Astrocyte (in vitro differentiated cells and primary cell): Measurements from ENCODE around the gene RNF138. TPM values are rescaled to one million over a fixed set of nuclear protein-coding genes. Genes with fewer than 3 reads are reported as not detected.

Experiments
- DNase-seq: peaks from one replicate; pipeline ENCODE4 v3.0.0-alpha.2; 2010; ENCODE audit warnings: low read depth
- FAIRE-seq: peaks from 2 replicates; lab custom pipeline; 2011; peaks lifted over from hg19 to GRCh38; lab: Jason Lieb, UNC
- H2AFZ ChIP-seq: 2 replicates; pipeline ENCODE4 v1.6.0; 2012; ENCODE audit warnings: low read depth, low read length, inconsistent platforms
- H3K27ac ChIP-seq: 2 replicates; pipeline ENCODE4 v1.5.1; 2011; ENCODE audit warnings: low read depth, low read length, inconsistent platforms
- H3K27me3 ChIP-seq: 2 replicates; pipeline ENCODE4 v1.6.0; 2011; ENCODE audit warnings: low read length, inconsistent platforms; ENCODE audit not compliant: insufficient read depth
- H3K36me3 ChIP-seq: 2 replicates; pipeline ENCODE4 v1.5.1; 2011; ENCODE audit warnings: low read length, inconsistent platforms; ENCODE audit not compliant: insufficient read depth
- H3K4me1 ChIP-seq: 2 replicates; pipeline ENCODE4 v1.5.1; 2011; ENCODE audit warnings: low read length, inconsistent platforms; ENCODE audit not compliant: insufficient read depth
- H3K4me2 ChIP-seq: 2 replicates; pipeline ENCODE4 v1.6.0; 2012; ENCODE audit warnings: low read length, inconsistent platforms
- H3K4me3 ChIP-seq: 2 replicates; pipeline ENCODE4 v1.5.1; 2011; ENCODE audit warnings: low read depth, mild to moderate bottlenecking, low read length, inconsistent platforms; ENCODE audit not compliant: insufficient read depth
- H3K79me2 ChIP-seq: 2 replicates; pipeline ENCODE4 v1.6.0; 2012; ENCODE audit warnings: mild to moderate bottlenecking, low read length, inconsistent platforms; ENCODE audit not compliant: insufficient read depth
- H3K9ac ChIP-seq: 2 replicates; pipeline ENCODE4 v1.6.0; 2012; ENCODE audit warnings: mild to moderate bottlenecking, low read length, inconsistent platforms
- H3K9me3 ChIP-seq: 2 replicates; pipeline ENCODE4 v1.5.1; 2012; ENCODE audit warnings: low read depth, mild to moderate bottlenecking, low read length, inconsistent platforms; ENCODE audit not compliant: insufficient read depth
- H4K20me1 ChIP-seq: 2 replicates; pipeline ENCODE4 v1.6.0; 2012; ENCODE audit warnings: low read length, inconsistent platforms; ENCODE audit not compliant: insufficient read depth
- H3K27ac Mint-ChIP-seq: one replicate; pipeline ENCODE4 v1.8.0; 2021; ENCODE audit warnings: mild to moderate bottlenecking, mixed read lengths; ENCODE audit not compliant: unreplicated experiment
- H3K27me3 Mint-ChIP-seq: one replicate; pipeline ENCODE4 v1.8.0; 2021; ENCODE audit warnings: low read depth, mixed read lengths; ENCODE audit not compliant: unreplicated experiment
- H3K36me3 Mint-ChIP-seq: one replicate; pipeline ENCODE4 v1.8.0; 2021; ENCODE audit warnings: low read depth, mixed read lengths; ENCODE audit not compliant: unreplicated experiment
- H3K4me1 Mint-ChIP-seq: one replicate; pipeline ENCODE4 v1.8.0; 2021; ENCODE audit warnings: low read depth, mixed read lengths; ENCODE audit not compliant: unreplicated experiment
- H3K4me3 Mint-ChIP-seq: one replicate; pipeline ENCODE4 v1.8.0; 2021; ENCODE audit warnings: mild to moderate bottlenecking, moderate library complexity, mixed read lengths; ENCODE audit not compliant: unreplicated experiment
- H3K9me3 Mint-ChIP-seq: one replicate; pipeline ENCODE4 v1.8.0; 2021; ENCODE audit warnings: mild to moderate bottlenecking, mixed read lengths; ENCODE audit not compliant: unreplicated experiment
- CTCF ChIP-seq: IDR thresholded peaks from 2 replicates; pipeline ENCODE4 v1.5.1; 2011; ENCODE audit warnings: low read depth, mild to moderate bottlenecking, inconsistent platforms, low read length, moderate library complexity; ENCODE audit not compliant: insufficient read depth
- EZH2 ChIP-seq: IDR thresholded peaks from 2 replicates; pipeline ENCODE4 v1.6.1; 2012; ENCODE audit warnings: mild to moderate bottlenecking, low read length, inconsistent platforms; ENCODE audit not compliant: insufficient read depth
- total RNA-seq: library from RNA; stranded (reverse); gene quantifications from 2 replicates; pipeline ENCODE4 v1.2.1, GENCODE V29; 2021

The RNF138 gene
- total RNA-seq, 1 donor from 2014 or later: 15.4 TPM

- Histone ChIP-seq H3K27me3 (no peaks in the 10 kb centered on the region), H3K36me3 (no peaks in the 10 kb centered on the region), H3K4me2 (no peak overlapping the region), H3K79me2 (no peaks in the 10 kb centered on the region), H3K9me3 (no peaks in the 10 kb centered on the region), H3K4me1 (no peaks in the 10 kb centered on the region), H4K20me1 (no peaks in the 10 kb centered on the region), H3K9ac (no peak overlapping the region), H3K4me3 (no peak overlapping the region), H3K27ac (no peak overlapping the region), H2AFZ (no peak overlapping the region)
- Mint-ChIP-seq H3K4me3 (no peak overlapping the region), H3K27me3 (no peaks in the 10 kb centered on the region), H3K4me1 (no peaks in the 10 kb centered on the region), H3K9me3 (no peaks in the 10 kb centered on the region), H3K27ac (no peak overlapping the region), H3K36me3 (no peaks in the 10 kb centered on the region)
- FAIRE-seq: no peak
- no peak for DNase-seq
- TF ChIP-seq CTCF (no peak), EZH2 (no peak)
These were observed 34.9 kb upstream of the RNF138 start for GRCh38 chr18:32056613-32057358.

DNA sequence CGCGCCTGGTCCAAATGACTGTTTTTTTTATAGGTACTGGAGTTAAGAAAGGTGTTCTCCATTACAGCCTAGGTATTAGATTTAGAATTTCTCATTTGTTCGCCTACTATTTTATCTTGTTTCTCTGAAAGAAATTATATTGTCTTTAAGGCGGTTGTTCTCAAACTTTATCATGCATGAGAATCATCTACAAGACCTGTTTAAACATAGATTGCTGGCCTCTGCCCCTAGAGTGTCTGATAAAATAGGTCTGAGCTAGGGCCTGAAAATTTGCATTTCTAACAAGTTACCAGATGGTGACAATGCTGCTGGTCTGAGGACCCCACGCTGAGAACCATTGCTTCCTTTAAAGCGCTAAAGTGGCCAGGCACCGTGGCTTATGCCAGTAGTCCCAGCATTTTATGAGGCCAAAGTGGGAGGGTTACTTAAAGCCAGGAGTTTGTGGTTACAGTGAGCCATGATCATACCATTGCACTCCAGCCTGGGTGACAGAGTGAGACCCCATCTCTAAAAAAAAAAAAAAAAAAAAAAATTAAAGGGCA, 34.0 kb upstream of the RNF138 start:
- no peak overlapping the region for H3K9ac ChIP-seq
- no peaks in the 10 kb centered on the region for H3K9me3 Mint-ChIP-seq
- no peaks in the 10 kb centered on the region for H3K27me3 Mint-ChIP-seq
- no peaks in the 10 kb centered on the region for H3K36me3 Mint-ChIP-seq
- H3K4me2 ChIP-seq: no peak overlapping the region
- H3K4me1 ChIP-seq: no peaks in the 10 kb centered on the region
- H3K36me3 ChIP-seq: no peaks in the 10 kb centered on the region
- DNase-seq: no peak
- H3K27ac ChIP-seq: no peak overlapping the region
- no peaks in the 10 kb centered on the region for H3K9me3 ChIP-seq
- no peaks in the 10 kb centered on the region for H3K79me2 ChIP-seq
- H4K20me1 ChIP-seq: no peaks in the 10 kb centered on the region
- no peaks in the 10 kb centered on the region for H3K27me3 ChIP-seq
- no peak overlapping the region for H3K4me3 ChIP-seq
- H3K27ac Mint-ChIP-seq: no peak overlapping the region
- no peaks in the 10 kb centered on the region for H3K4me1 Mint-ChIP-seq
- no peak for TF ChIP-seq CTCF
- no peak for TF ChIP-seq EZH2
- H3K4me3 Mint-ChIP-seq: no peak overlapping the region
- no peak for FAIRE-seq
- H2AFZ ChIP-seq: no peak overlapping the region

DNA sequence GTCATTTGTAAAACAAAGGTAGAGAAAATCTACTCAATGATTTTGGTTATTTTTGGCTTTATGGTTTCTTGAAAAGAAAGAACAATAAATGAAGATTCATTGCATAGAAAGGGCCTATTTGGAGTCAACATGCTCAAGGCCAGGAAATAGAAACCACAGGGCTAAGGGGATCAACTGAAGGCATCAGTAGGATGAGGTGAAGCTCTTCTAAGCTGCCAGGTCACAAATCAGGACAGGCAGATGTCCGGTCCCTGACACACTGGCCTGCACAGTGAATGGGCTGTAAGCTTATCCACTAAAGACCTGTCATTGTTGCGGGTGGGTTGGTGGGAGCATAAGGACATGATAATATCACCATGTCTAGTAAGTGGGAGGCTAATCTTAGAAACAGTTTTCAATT, 31.6 kb upstream of the RNF138 start:
- TF ChIP-seq EZH2: no peak
- no peak for TF ChIP-seq CTCF
- Histone ChIP-seq H3K4me2 (no peak overlapping the region), H3K4me1 (no peaks in the 10 kb centered on the region), H3K9me3 (no peaks in the 10 kb centered on the region), H3K36me3 (no peaks in the 10 kb centered on the region), H3K79me2 (no peaks in the 10 kb centered on the region), H3K4me3 (no peak overlapping the region), H4K20me1 (no peaks in the 10 kb centered on the region), H3K27ac (no peak overlapping the region), H3K27me3 (no peaks in the 10 kb centered on the region), H3K9ac (no peak overlapping the region), H2AFZ (no peak overlapping the region)
- Mint-ChIP-seq H3K27ac (no peak overlapping the region), H3K27me3 (no peaks in the 10 kb centered on the region), H3K36me3 (no peaks in the 10 kb centered on the region), H3K9me3 (no peaks in the 10 kb centered on the region), H3K4me1 (no peaks in the 10 kb centered on the region), H3K4me3 (no peak overlapping the region)
- DNase-seq (no peak), FAIRE-seq (no peak)
